Muscle of arm (tissue), 12 donors: ENCODE data around the gene MAPK12. TPM values are rescaled to one million over a fixed set of nuclear protein-coding genes. Genes with fewer than 3 reads are reported as not detected.
A peak's percentile ranks its signal among the peaks of the same experiment; 100 is the strongest.
"Not testable (repeated sequence)": the region's sequence is repeated elsewhere in the genome, so short reads cannot be mapped to it uniquely, and the experiment has no call there.

Source experiments
- DNase-seq: peaks from one replicate; pipeline ENCODE4 v3.0.0-alpha.2; 2013
- polyA plus RNA-seq, 12 donors: library from polyadenylated mRNA; unstranded; fragments of 120-200 nt; gene quantifications; one replicate each; pipeline ENCODE4 v1.2.1, GENCODE V29; 2013; ENCODE audit not compliant: insufficient read length in 12 of 12

The MAPK12 gene
- polyA plus RNA-seq, 12 donors: 9.0 to 156 (median 18.0) TPM

- no peak for DNase-seq
These were observed 22.3 kb upstream of the MAPK12 start for GRCh38 chr22:50283821-50284220.

- no peak for DNase-seq
These were observed 21.1 kb upstream of the MAPK12 start for GRCh38 chr22:50282361-50283155.

GRCh38 chr22:50281957-50282356 is 20.5 kb upstream of the MAPK12 start:
- no peak for DNase-seq

GRCh38 chr22:50281384-50281760 is 19.9 kb upstream of the MAPK12 start:
- no peak for DNase-seq

GRCh38 chr22:50280708-50281383 is 19.4 kb upstream of the MAPK12 start:
- no peak for DNase-seq

- no peak for DNase-seq
These were observed 18.7 kb upstream of the MAPK12 start for GRCh38 chr22:50280022-50280707.

- no peak for DNase-seq
These were observed 17.6 kb upstream of the MAPK12 start for GRCh38 chr22:50278956-50279619.

- DNase-seq: no peak
These were observed 17.0 kb upstream of the MAPK12 start for GRCh38 chr22:50278461-50278860.

- no peak for DNase-seq
These were observed 16.3 kb upstream of the MAPK12 start for GRCh38 chr22:50277761-50278160.

GRCh38 chr22:50276143-50276542 is 14.7 kb upstream of the MAPK12 start:
- DNase-seq: no peak

- no peak for DNase-seq
These were observed 13.9 kb upstream of the MAPK12 start for GRCh38 chr22:50275181-50276055.

GRCh38 chr22:50274771-50275170 is 13.3 kb upstream of the MAPK12 start:
- no peak for DNase-seq

- no peak for DNase-seq
These were observed 12.8 kb upstream of the MAPK12 start for GRCh38 chr22:50274311-50274710.

- not testable (repeated sequence) for DNase-seq
These were observed 12.3 kb upstream of the MAPK12 start for GRCh38 chr22:50273781-50274180.

GRCh38 chr22:50273352-50273751 is 11.9 kb upstream of the MAPK12 start:
- DNase-seq: not testable (repeated sequence)

- DNase-seq: no peak
These were observed 10.7 kb upstream of the MAPK12 start for GRCh38 chr22:50272044-50272802.

GRCh38 chr22:50271519-50271970 is 10.1 kb upstream of the MAPK12 start:
- no peak for DNase-seq

GRCh38 chr22:50270666-50271394 is 9.3 kb upstream of the MAPK12 start:
- peak; percentile 65 for DNase-seq

- DNase-seq: no peak
These were observed 8.6 kb upstream of the MAPK12 start, which contains the start of gene MAPK11 for GRCh38 chr22:50269970-50270665. TSS of gene MAPK11 (minus strand) at chr22:50270380. CDS start at chr22:50270292, 88 bp downstream.
